K562 (cell line): Measurements from ENCODE around the gene TTC22. TPM values are rescaled to one million over a fixed set of nuclear protein-coding genes. Genes with fewer than 3 reads are reported as not detected.

Experiments used
- KHSRP ChIP-seq: fragments of 450-650 bp; IDR thresholded peaks from 2 replicates; pipeline ENCODE4 v1.6.1; 2017
- THAP12 ChIP-seq: fragments of 250-450 bp; sonication (Bioruptor Pico); IDR thresholded peaks from 2 replicates; pipeline ENCODE4 v1.9.0; 2021; ENCODE audit warnings: mild to moderate bottlenecking, inconsistent platforms
- ZBTB11 ChIP-seq, 3 experiments: fragments of 200-800 bp in 1 of 3; fragments of 250-450 bp in 1 of 3; fragments of 450-650 bp in 1 of 3; sonication (Bioruptor Pico) in 1 of 3; sonication (Bioruptor generic) in 1 of 3; formaldehyde crosslinking in 1 of 3; IDR thresholded peaks; 2 replicates each; pipeline versions ENCODE4 v1.6.1 to v1.8.0; 2016 to 2022; ENCODE audit warnings: mild to moderate bottlenecking in 2 of 3, missing genetic modification characterization in 2 of 3, missing compliant biosample characterization in 1 of 3, moderate library complexity in 1 of 3
- polyA plus RNA-seq, 8 experiments: library from polyadenylated mRNA; depleted of rRNA in 4 of 8; stranded (reverse) in 5 of 8; unstranded in 3 of 8; fragments of >200 nt; fragmentation: Nextera tagmentation in 2 of 8; fragmentation: Illumina TruSeq in 1 of 8; extraction: Ambion mirVana in 2 of 8; extraction: Trizol in 1 of 8; gene quantifications; 2 replicates each; pipeline versions ENCODE4 v1.2.1 to v1.2.3, GENCODE V29; 2011 to 2014; ENCODE audit warnings: inconsistent platforms in 1 of 8, missing spikeins in 1 of 8
- total RNA-seq, 7 experiments: library from RNA; depleted of rRNA in 6 of 7; stranded (reverse); fragments of >200 nt in 6 of 7; fragmentation: Illumina TruSeq in 2 of 7; extraction: Trizol in 2 of 7; gene quantifications; 2 replicates each; pipeline versions ENCODE4 v1.2.1 to v1.2.3, GENCODE V29; 2011 to 2021; ENCODE audit warnings: low replicate concordance in 1 of 7
- TF ChIP-seq, protein P1 (sequence below), 2 experiments: fragments of 150-350 bp in 1 of 2; IDR thresholded peaks; 2 replicates each; pipeline ENCODE4 v1.6.1; 2012 to 2016; ENCODE audit warnings: low read depth in 2 of 2, low read length in 2 of 2, mild to moderate bottlenecking in 1 of 2, moderate library complexity in 1 of 2
- TF ChIP-seq, protein P2 (sequence below): fragments of 250-450 bp; sonication (Bioruptor Pico); IDR thresholded peaks from 2 replicates; pipeline ENCODE4 v1.5.0; 2022; ENCODE audit warnings: mild to moderate bottlenecking

TTC22 gene
- total and polyA plus RNA-seq, 9 of the 15 experiments (the other 6 are each of a cell fraction or from before 2014, with no cell fraction given) = 0.07 TPM; not detected in 8

DNA sequence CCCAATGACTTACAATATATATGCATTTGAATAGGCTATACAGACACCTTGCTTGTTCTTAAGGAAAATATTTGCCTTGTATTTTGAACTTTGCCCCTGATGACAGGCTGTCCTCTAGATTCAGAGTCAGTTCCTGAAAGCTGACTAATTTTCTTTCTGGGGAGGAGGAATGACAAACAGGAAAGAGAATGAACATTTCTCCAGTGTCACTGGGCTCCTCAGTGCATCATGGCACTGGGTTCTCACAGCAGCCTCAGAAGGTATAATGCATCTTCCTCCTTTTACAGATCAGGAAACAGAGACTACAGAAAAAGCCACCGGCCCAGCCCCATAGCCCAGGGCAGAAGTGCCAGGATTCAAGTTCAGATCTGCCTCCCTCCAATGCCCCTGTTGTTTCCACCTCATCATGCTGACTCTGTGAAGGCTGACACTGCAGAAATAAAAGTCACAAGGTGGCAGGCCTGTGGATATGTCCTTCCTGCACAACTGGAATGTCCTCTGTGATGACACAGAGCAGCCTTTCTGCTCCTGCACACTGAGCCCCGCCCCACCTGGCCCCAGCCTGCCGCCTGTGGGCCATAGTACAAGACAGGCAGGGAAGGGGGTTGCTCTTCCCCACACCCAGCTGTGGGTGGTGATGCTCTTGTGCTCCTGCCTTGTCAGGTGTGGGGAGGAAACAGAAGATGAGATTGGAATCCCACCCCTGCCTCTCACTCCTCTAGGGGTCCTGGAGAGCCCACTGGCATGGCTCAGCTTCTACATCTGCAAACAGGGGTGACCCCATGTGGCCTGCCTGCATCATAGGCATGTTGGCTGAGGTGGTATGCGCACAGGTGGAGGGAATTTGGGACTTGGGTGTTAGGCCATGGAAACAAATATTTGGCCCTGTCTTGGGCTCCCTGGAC, 6.4 kb downstream of the TTC22 start (continued):
- TF ChIP-seq, protein P1, sequence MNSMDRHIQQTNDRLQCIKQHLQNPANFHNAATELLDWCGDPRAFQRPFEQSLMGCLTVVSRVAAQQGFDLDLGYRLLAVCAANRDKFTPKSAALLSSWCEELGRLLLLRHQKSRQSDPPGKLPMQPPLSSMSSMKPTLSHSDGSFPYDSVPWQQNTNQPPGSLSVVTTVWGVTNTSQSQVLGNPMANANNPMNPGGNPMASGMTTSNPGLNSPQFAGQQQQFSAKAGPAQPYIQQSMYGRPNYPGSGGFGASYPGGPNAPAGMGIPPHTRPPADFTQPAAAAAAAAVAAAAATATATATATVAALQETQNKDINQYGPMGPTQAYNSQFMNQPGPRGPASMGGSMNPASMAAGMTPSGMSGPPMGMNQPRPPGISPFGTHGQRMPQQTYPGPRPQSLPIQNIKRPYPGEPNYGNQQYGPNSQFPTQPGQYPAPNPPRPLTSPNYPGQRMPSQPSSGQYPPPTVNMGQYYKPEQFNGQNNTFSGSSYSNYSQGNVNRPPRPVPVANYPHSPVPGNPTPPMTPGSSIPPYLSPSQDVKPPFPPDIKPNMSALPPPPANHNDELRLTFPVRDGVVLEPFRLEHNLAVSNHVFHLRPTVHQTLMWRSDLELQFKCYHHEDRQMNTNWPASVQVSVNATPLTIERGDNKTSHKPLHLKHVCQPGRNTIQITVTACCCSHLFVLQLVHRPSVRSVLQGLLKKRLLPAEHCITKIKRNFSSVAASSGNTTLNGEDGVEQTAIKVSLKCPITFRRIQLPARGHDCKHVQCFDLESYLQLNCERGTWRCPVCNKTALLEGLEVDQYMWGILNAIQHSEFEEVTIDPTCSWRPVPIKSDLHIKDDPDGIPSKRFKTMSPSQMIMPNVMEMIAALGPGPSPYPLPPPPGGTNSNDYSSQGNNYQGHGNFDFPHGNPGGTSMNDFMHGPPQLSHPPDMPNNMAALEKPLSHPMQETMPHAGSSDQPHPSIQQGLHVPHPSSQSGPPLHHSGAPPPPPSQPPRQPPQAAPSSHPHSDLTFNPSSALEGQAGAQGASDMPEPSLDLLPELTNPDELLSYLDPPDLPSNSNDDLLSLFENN (IDR thresholded peaks at IDR 0.05; ENCODE audit: low read depth in 2 of 2, low read length in 2 of 2) = no peak
- no peak for TF ChIP-seq THAP12 (CRISPR knock-in tag)
- TF ChIP-seq, protein P2, sequence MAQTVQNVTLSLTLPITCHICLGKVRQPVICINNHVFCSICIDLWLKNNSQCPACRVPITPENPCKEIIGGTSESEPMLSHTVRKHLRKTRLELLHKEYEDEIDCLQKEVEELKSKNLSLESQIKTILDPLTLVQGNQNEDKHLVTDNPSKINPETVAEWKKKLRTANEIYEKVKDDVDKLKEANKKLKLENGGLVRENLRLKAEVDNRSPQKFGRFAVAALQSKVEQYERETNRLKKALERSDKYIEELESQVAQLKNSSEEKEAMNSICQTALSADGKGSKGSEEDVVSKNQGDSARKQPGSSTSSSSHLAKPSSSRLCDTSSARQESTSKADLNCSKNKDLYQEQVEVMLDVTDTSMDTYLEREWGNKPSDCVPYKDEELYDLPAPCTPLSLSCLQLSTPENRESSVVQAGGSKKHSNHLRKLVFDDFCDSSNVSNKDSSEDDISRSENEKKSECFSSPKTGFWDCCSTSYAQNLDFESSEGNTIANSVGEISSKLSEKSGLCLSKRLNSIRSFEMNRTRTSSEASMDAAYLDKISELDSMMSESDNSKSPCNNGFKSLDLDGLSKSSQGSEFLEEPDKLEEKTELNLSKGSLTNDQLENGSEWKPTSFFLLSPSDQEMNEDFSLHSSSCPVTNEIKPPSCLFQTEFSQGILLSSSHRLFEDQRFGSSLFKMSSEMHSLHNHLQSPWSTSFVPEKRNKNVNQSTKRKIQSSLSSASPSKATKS (CRISPR knock-in tag) = no peak
- TF ChIP-seq KHSRP = no peak
- TF ChIP-seq ZBTB11 (CRISPR knock-in tag; IDR thresholded peaks at IDR 0.05) = no peak
